Stimulated activated CD4-positive, alpha-beta T cell treated with anti-CD3 and anti-CD28 coated beads, Interleukin-4, amount 100 ng/mL, for 1 hour (primary cell): Measurements from ENCODE around the gene CACNA1I.
A peak's percentile ranks its signal among the peaks of the same experiment; 100 is the strongest.

ENCODE experiments used
- DNase-seq: peaks from one replicate; pipeline ENCODE4 v3.0.0-alpha.2; 2020

The CACNA1I gene

DNA sequence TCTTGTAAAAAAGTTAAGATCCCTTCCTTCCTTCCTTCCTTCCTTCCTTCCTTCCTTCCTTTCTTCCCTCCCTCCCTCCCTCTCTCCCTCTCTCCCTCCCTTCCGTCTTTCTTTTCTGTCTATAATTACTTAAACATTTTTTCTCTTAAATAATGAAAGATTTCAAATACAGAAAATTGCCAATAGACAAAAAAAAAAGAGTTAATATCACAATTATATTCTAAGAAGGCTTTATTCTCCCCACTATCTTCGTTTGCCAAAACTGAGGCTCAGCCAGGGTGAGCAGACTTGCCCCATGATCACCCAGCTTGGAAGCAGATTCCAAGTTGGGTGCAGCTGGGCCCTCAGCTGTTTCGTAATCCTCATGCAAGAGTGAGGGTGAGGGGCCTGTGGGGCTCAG is 327 bp upstream of the CACNA1I start:
- DNase-seq = no peak

DNA sequence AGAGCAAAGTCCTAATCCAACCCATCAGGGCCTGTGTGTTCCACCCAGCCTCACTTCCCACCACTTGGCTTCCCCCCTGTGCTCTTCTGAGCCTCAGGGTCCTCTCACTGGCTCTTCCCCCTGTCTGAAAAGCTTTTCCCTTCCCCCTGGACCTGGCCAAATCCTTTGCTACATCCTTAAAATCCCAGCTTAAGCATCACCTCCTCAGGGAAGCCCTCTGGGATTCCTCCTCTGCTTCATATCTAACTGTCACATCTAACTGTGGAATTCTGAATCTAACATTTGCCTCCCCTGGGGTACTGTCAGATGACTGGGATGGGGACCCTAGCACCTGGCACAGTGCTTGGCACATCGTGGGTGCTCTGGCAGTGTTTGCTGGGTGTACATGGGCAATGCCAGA is 985 bp downstream of the CACNA1I start:
- no peak for DNase-seq

DNA sequence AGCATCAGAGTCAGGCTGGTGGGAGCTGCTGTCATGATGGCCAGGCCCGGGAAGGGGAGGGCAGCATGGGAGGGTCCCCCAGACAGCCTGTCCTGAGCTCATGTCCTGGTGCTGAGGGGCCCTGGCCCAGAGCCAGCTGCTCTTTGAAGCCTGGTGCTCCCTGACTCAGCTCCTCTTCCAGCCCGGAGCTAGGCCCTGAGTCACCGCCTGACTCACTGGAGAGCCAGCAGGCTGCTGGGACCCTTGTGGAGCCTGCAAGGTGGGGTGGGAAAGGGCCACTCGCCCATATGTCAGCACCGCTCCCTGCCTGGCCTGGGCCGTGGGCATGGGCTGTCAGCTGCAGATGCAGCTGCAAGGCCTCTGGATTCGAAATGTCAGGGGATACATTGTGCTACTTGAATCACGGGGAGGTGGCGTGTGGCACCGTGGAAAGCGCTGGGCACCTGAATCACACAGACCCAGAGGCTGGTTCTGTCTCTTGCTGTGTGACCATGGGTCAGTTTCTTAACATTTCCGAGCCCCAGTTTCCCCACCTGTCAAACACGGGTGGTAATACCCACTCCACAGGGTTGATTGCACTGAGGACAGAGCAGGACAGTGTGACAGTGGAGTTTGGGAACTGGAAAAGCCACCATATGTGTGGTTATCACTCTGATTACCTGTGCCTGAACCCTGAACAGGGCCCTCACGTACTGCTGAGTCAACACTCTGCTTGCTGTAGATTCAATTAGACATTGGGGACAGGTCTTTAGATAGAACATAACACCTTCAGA is 4.4 kb downstream of the CACNA1I start:
- no peak for DNase-seq

DNA sequence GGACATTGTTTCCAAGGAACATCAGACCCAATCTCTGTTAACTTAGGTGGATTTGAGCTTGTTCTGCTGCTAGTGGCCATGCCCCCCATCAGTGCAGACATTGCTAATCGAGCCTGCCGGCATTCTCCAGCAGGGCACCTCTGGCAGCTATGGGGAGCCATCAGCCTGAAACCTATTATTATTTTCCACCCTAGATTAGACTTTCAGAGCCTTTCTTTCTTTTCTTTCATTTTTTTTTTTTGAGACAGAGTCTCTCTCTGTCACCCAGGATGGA is 4.9 kb downstream of the CACNA1I start:
- DNase-seq = no peak

DNA sequence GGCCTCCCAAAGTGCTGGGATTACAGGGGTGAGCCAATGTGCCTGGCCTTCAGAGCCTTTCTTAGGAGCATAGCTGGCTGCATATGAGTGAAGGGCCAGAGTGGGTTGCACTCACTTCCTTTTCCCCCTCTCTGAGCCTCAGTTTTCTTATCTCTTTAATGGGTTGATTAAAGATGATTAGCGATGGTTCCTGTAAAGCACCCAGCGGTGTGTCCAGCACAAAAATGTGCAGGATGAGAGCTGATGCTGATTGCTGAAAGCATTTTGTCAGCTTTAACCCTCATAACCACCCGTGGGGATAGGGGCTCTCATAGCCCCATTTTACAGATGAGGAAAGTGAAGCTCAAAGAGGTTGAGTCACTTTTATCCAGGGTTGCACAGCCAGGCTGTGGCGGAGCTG is 5.5 kb downstream of the CACNA1I start:
- DNase-seq = no peak

DNA sequence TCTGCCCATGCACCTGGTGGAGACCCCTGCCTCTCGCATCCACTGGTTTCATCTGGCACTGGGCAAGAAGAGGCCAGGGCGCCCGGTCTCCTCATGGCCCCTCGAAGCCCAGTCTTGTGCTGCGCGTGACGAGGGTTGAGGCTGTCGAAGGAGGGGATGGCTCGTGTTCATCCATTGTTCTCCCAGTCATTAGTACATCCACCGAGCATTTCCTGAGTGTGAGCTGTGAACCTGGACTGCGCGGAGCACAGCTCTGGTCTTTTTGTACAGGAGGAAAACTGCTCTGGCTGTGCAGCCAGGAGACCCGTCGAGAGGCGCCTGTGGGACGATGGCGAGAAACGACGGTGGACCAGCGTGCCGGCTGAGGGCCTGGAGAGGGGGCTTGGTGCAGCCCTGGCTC is 6.8 kb downstream of the CACNA1I start:
- no peak for DNase-seq

DNA sequence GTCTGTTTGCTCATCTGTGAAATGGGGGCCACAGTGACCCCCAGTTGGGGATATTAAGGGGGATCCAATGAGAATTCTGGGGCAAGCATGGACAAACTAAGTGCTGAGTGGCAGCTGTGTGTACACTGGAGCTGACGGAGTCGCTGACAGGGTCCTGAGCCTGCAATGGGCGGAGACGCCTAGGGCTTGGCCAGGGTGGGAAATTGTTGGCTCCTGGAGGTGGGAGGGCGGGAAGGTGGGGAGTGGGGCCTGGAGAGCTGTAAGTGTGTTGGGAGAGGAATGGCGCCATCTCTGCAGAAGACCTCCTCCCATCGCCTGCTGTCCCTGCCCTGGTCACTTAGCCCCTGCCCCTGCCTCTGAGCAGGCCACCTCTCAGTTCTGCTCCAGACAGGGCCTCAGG is 7.3 kb downstream of the CACNA1I start:
- no peak for DNase-seq

DNA sequence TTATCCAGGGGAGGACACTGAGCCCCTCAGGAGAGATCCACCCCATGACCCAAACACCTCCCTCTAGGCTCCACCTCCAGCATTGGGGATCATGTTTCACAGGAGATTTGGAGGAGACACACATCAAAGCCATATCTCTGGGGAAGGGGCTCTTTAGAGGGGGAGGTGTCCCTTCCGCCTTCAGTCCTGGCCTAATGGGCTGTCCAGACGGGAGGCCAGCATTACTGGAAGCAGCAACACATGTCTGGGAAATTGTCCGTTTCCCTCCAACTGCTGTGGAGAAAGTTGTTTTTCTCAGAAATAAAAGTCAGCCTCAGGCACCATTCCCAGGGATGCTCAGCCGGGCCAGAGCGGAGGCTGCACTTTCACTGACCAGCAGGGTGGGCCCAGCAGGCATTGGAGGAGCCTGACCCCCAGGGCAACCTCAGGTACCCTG is 9.5 kb downstream of the CACNA1I start:
- no peak for DNase-seq

DNA sequence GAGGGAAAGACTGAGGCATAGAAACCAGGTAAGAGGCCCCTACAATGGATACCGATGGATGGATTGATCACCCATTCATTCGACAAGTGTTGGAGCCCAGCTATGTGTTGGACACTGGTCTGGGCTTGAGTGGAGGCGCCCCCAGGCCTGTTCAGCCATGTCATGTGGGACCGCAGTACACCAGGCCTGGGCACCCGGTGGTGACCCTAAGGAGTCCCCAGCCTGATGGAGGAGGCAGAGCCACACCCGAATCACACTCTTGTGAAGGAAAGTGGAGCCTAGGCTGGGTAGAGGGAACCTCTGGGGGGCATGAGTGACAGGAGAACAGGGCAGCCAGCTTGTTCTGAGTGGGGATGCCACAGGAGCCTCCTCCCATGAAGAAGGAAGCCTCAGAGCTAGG is 10.2 kb downstream of the CACNA1I start:
- DNase-seq = no peak

DNA sequence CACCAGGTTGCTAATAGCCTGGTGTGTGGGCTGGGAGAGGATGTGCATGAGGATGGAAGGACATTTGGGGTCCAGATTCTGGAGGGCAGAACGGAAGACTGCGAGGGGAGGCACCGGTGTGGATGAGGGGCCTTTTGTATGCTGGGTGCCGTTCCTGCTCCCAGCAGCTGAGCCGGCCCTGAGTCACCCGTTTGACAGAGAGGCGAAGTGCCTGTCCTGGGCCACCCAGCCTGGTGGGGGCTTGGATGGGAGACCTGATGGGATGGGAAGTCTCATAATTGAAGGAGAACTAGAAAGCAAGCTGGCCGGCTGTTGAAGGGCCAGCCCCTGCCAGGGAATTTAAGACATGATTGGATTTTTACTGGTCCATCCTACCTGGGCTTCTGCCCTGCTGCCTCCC is 10.8 kb downstream of the CACNA1I start:
- no peak for DNase-seq

DNA sequence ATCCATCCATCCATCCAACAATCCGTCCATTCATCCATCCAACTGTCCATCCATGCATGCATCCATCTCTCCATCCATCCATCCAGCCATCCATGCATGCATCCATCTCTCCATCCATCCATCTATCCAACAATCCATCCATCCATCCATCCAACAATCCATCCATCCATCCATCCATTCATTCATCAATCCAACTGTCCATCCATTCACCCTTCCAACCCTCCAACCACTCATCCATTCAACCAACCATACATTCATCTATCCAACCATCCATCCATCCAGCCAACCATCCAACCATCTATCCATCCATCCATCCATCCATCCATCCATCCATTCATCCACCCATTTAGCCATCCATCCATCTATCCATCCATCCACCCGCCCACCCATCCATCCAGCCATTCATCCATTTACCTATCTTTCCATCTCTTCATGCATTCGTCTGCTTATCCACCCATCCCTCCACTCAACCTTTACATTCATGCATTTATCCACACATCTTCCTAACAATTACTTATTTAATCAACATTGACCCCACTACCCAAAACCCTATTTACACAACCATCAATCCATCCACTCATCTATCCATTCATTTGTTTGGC is 12.6 kb downstream of the CACNA1I start:
- no peak for DNase-seq

DNA sequence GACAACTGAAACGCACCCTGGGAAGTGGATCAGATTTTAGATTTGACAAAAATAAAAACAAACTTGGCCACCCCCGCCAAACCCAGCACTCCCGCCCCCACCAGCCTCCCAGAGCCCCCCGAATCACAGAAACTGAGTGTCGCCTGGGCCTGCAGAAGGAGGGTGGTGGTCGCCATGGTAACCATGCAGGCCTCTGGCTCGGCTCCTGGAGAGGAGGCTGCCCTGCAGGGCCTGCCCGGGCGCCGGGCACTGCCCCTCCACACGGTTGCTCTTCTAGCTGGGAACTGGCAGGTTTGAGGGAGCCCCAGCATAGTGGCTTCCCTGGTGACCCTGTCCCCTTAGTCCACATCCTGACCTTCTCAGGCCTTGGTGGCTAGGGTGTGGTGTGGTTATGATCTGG is 19.3 kb downstream of the CACNA1I start:
- no peak for DNase-seq

DNA sequence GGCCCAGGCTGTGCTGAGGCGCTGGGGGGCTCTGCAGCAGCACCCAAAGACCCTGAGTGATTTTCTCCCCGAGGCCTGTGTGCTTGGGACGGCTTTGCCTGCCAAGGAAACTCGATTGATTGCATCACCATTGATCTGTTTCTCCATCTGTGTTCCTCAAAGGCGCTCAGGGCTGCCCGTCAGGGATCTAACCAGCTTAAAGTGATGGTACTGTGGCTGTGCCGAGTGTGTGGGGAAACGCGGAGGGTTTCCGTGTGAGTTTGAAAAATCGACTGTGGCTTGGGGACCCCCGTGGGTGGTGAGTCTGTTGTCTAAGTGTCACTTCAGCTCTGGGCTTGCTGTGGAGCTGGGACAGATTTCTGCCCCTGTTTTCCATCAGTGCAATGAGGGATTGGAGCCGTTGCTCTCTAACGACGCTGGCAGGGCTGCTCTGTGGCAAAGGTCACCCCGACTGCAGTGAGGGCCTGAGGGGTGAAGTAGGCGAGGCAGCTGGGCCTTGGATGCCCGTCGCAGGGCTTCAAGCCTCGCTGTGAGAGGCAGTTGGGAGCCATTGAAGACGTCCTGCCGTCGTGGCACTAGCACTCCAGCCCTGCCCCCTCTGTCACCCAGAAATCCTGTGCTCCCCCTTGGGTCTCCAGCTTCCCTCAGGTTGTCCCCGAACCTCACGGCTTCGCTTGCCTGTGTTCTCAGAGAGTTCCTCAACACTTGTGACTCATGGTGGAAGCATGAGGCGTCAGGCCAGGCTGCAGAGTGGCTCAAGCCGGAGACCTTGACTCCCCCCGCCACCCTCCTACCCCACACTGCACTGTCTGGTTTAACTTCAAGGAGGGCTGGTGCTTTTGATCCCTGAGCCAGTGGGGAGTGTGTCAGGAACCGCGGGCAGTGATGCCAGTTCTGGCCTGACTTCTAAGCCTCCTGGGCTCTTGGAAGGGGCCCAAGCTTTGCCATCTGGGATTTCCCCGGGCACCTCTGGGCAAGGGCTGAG is 21.8 kb downstream of the CACNA1I start:
- DNase-seq = no peak

DNA sequence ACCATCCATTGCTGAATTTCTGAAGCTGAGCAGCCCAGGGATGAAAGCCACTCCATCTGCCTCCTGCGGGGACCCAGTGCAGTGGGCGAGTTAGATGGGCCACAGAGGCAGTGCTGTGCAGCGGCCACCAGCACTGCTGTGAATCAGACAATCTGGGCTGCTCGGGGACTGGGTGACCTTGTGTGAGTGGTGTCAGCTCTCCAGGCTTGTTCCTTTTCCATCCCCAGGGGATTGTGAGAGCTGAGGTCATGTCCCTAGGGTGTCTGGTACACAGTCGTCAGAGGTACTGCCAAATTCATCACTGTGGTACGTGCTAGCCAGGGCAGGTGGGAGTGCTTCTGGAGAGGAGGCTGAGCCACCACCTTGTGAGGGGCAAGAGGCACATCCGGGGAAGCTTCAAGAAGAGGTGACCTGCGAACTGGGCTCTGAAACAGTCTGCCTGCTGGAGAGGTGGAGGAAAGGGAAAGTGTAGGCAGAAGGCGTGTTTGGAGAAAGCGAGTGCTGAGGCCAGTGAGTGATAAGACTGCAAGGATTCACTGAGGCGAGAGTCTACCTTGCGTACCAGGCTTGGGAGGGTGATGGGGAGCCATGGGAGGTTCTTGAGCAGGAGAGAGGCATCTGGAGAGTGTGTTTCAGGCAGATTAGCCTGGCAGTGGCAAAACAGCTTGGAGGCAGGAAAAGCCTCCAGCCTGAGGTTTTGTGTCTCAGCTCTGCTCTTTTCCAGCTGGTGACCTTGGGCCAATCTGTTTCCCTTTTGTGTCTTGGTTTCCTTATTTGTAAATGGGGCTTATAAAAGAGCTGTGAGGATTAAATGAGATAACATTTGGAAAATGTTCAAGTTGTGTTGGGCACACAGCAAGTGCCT is 22.7 kb downstream of the CACNA1I start:
- no peak for DNase-seq

DNA sequence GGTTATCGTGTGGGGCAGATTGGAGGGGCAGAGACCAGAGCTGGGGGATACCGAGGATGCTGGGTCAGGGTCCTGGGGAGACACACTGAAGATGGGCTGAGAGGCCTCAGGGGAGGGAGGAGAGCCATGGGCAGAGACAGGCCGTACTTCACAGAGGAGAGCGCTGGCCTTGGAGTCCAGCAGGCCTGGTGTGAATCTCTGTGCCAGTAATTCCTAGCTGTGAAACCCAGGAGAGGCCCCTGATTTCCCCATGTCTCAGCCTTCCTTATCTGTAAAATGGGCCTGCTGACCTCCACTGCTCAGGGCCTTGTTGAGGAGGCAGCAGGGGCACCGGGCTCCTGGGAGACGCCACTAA is 23.4 kb downstream of the CACNA1I start:
- no peak for DNase-seq

DNA sequence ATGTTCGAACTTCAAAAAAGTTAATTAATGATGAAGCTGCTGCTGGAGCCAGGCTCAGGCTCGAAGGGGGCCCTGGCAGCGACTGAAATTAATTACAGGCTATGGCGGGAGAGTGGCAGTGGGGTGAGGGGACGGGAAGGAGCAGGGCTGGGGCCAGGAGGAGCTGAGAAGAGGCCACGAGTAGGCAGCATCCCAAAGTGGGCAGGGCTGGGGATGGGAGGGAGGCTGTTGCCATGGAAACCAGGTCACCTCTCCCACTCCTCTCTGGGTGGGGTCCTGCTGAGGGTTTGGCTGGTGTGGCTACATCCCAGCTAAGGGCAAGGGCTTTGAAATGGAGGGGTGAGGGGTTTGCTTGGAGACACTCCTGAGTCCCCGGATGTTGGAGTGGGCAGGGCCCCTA is 23.9 kb downstream of the CACNA1I start:
- DNase-seq = no peak

DNA sequence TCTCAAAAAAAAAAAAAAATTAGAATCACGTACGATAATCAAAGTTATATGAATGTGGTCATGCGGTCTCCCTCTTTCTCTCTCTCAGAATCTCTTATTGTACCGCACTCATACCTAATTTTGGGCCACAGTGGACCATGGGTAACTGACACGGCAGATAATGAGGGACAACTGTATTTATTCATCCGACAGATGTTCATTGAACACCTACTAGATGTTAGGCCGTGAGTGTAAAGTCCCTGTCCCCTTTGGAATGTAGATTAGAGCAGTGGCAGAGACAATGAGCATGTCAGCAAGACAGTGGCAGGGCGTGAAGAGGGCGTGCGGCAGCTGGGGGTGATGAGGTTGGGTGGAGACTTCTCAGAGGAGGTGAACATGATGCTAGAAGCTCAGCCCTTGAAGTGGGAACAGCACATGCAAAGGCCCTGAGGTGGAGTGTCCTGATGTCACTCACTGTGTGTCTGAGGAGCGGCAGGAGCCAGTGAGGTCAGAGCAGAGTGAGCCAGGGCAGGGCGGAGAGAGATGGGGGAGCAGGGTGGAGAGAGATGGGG is 25.1 kb downstream of the CACNA1I start:
- DNase-seq = no peak

DNA sequence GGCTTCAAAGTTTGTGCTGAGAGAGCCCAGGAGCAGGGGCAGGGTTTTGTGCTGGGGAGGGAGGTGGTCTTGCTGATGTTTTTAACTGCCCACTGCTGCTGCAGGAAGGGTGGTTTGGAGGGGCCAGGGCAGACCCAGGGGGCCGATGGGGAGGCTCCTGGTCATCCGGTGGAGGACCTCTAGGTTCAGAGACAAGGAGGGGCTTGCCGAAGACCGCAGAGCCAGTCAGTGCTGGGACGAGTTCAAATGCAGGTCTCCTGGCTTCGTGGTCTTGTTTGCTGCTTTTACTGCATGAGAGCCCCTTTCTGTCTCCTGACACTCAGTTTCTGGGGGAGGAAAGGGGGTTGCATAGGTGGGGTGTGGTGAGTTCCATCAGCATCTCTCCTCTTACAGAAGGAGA is 26.0 kb downstream of the CACNA1I start:
- DNase-seq = no peak

DNA sequence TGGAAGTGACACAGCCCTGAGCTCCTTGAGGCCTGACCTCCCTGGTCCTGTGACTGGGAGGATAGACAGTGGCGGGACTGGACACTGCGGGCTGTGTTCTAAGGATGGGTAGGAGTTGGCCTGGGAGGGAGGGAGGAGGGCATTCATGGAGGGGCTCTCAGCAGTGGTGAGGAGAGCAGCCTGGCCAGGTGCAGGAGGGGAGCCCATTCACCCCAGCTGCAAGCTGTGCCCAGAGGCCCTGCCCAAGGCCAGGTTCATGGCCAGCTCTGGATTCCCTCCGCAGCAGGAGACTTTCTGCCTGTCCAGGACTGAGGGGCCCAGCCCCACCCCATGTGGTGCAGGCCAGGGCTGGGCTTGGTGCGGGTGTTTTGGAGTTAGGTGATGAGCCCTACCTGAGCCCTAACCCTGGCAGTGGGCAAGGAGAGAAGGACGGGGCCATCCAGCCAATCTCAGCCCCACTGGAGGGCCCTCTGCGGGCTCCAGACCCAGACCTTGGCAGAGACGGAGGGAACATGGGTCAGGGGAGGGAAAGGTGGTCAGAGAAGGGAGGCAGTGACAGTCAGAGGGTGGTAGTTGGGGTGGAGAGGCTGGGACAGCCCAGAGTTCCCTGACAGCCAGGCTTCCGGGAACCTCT is 26.8 kb downstream of the CACNA1I start:
- DNase-seq = no peak

DNA sequence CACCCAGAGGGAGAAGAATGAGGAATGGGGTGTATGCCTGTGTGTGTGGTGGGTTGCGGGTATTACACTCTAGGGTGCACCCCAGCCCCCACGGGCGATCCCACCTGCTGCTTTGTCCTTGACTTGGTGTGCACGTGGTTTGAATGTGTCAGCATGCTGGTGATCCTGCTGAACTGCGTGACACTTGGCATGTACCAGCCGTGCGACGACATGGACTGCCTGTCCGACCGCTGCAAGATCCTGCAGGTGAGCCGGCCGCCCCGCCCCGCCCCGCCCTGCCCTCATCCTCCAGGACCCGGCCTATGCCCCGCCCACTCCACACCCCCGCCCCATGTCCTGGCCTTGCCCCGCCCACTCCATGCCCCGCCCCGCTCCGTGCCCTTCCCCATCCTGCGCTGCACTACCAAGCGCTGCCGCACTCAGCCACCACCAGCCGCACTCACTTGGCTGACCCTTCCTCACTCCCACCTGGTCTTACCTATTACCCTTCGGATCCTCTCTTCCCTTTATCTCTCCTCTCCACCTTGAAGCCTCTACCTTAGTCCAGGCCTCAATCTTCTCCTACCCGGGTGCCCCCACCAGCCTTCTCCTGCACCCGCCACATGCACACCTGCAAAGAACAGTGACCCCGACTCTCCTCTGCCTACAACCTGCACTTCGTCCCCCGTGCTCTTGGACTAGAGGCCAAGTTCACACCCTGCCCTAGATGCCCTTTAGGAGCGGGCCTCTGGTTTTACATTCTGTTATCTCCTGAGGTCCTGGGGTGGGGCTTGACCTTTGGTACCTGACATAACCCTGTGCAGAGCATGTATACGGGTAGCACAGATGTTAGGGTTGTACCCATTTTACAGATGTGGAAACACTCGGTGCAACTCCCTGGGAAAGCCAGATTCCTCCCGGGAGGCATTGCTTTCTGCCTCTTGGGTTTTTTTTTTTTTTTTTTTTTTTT is 27.7 kb downstream of the CACNA1I start:
- peak; percentile 82 for DNase-seq
